K562 (cell line): ENCODE measurements around the gene EMC9. TPM values are rescaled to one million over a fixed set of nuclear protein-coding genes. Genes with fewer than 3 reads are reported as not detected.

Experiments
- BRD4 ChIP-seq: fragments of 200-600 bp; sonication (generic); IDR thresholded peaks from 2 replicates; pipeline ENCODE4 v1.6.1; 2017; ENCODE audit warnings: inconsistent platforms
- COPS2 ChIP-seq: fragments of 450-650 bp; conservative IDR thresholded peaks from 2 replicates; pipeline ENCODE4 v1.6.1; 2016; ENCODE audit warnings: mild to moderate bottlenecking, moderate library complexity
- EZH2 ChIP-seq: IDR thresholded peaks from 2 replicates; pipeline ENCODE4 v1.6.1; 2012; ENCODE audit warnings: low read depth, mild to moderate bottlenecking, inconsistent platforms, low read length, borderline replicate concordance
- FOSL1 ChIP-seq: fragments of 200-800 bp; sonication (Bioruptor generic); conservative IDR thresholded peaks from 2 replicates; pipeline ENCODE4 v1.6.1; 2016; ENCODE audit warnings: missing genetic modification characterization, missing compliant biosample characterization
- L3MBTL2 ChIP-seq: fragments of 450-650 bp; IDR thresholded peaks from 2 replicates; pipeline ENCODE4 v1.6.1; 2016; ENCODE audit warnings: mild to moderate bottlenecking, moderate library complexity
- MEF2D ChIP-seq: conservative IDR thresholded peaks from 2 replicates; pipeline ENCODE4 v1.6.1; 2016; ENCODE audit warnings: low read depth, missing genetic modification characterization, missing compliant biosample characterization
- PML ChIP-seq: IDR thresholded peaks from 2 replicates; pipeline ENCODE4 v1.6.1; 2012; ENCODE audit warnings: low read length, inconsistent platforms
- RBM15 ChIP-seq: fragments of 200-400 bp; formaldehyde crosslinking; IDR thresholded peaks from 2 replicates; pipeline ENCODE4 v1.6.1; 2018; ENCODE audit warnings: mild to moderate bottlenecking, low read length, moderate library complexity; ENCODE audit not compliant: insufficient read depth
- SRSF1 ChIP-seq: fragments of 200-400 bp; formaldehyde crosslinking; IDR thresholded peaks from 2 replicates; pipeline ENCODE4 v1.6.1; 2017; ENCODE audit warnings: mild to moderate bottlenecking, low read depth, low read length, moderate library complexity
- ZBTB40 ChIP-seq, 2 experiments: fragments of 450-650 bp in 1 of 2; sonication (generic) in 1 of 2; formaldehyde crosslinking in 1 of 2; IDR thresholded peaks; 2 replicates each; pipeline versions ENCODE4 v1.7.1 to v1.9.0; 2016 to 2022; ENCODE audit warnings: inconsistent platforms in 1 of 2, mild to moderate bottlenecking in 1 of 2, missing genetic modification reagents in 1 of 2
- ZBTB8A ChIP-seq: fragments of 450-650 bp; IDR thresholded peaks from 2 replicates; pipeline ENCODE4 v1.6.1; 2018; ENCODE audit warnings: mild to moderate bottlenecking, moderate library complexity; ENCODE audit not compliant: partially characterized antibody
- ZC3H8 ChIP-seq: fragments of 450-650 bp; IDR thresholded peaks from 2 replicates; pipeline ENCODE4 v1.6.1; 2017
- ZNF197 ChIP-seq: fragments of 200-800 bp; sonication (Bioruptor generic); IDR thresholded peaks from 2 replicates; pipeline ENCODE4 v1.6.1; 2016; ENCODE audit warnings: low read depth, missing genetic modification characterization, missing compliant biosample characterization
- ZNF232 ChIP-seq: sonication (generic); formaldehyde crosslinking; IDR thresholded peaks from 2 replicates; pipeline ENCODE4 v1.8.0; 2022; ENCODE audit warnings: mild to moderate bottlenecking, missing genetic modification reagents
- ZNF274 ChIP-seq: IDR thresholded peaks from 2 replicates; pipeline ENCODE4 v1.6.1; 2011; ENCODE audit warnings: low read depth, mild to moderate bottlenecking, low read length, moderate library complexity, borderline replicate concordance
- ZNF639 ChIP-seq, 2 experiments: fragments of 200-800 bp in 1 of 2; sonication (Bioruptor generic) in 1 of 2; sonication (generic) in 1 of 2; formaldehyde crosslinking in 1 of 2; IDR thresholded peaks in 1 of 2; conservative IDR thresholded peaks in 1 of 2; 2 replicates each; pipeline versions ENCODE4 v1.5.0 to v1.6.1; 2016 to 2020; ENCODE audit warnings: missing compliant biosample characterization in 1 of 2, missing genetic modification characterization in 1 of 2, missing genetic modification reagents in 1 of 2
- ZNF780A ChIP-seq: fragments of 250-450 bp; sonication (Bioruptor Pico); IDR thresholded peaks from 2 replicates; pipeline ENCODE4 v1.5.0; 2021; ENCODE audit warnings: mild to moderate bottlenecking
- polyA plus RNA-seq, 8 experiments: library from polyadenylated mRNA; depleted of rRNA in 4 of 8; stranded (reverse) in 5 of 8; unstranded in 3 of 8; fragments of >200 nt; fragmentation: Nextera tagmentation in 2 of 8; fragmentation: Illumina TruSeq in 1 of 8; extraction: Ambion mirVana in 2 of 8; extraction: Trizol in 1 of 8; gene quantifications; 2 replicates each; pipeline versions ENCODE4 v1.2.1 to v1.2.3, GENCODE V29; 2011 to 2014; ENCODE audit warnings: inconsistent platforms in 1 of 8, missing spikeins in 1 of 8
- total RNA-seq, 7 experiments: library from RNA; depleted of rRNA in 6 of 7; stranded (reverse); fragments of >200 nt in 6 of 7; fragmentation: Illumina TruSeq in 2 of 7; extraction: Trizol in 2 of 7; gene quantifications; 2 replicates each; pipeline versions ENCODE4 v1.2.1 to v1.2.3, GENCODE V29; 2011 to 2021; ENCODE audit warnings: low replicate concordance in 1 of 7

Gene EMC9
- total and polyA plus RNA-seq, 9 of the 15 experiments (the other 6 are each of a cell fraction or from before 2014, with no cell fraction given): 3.1 to 13.2 (median 7.8) TPM

DNA sequence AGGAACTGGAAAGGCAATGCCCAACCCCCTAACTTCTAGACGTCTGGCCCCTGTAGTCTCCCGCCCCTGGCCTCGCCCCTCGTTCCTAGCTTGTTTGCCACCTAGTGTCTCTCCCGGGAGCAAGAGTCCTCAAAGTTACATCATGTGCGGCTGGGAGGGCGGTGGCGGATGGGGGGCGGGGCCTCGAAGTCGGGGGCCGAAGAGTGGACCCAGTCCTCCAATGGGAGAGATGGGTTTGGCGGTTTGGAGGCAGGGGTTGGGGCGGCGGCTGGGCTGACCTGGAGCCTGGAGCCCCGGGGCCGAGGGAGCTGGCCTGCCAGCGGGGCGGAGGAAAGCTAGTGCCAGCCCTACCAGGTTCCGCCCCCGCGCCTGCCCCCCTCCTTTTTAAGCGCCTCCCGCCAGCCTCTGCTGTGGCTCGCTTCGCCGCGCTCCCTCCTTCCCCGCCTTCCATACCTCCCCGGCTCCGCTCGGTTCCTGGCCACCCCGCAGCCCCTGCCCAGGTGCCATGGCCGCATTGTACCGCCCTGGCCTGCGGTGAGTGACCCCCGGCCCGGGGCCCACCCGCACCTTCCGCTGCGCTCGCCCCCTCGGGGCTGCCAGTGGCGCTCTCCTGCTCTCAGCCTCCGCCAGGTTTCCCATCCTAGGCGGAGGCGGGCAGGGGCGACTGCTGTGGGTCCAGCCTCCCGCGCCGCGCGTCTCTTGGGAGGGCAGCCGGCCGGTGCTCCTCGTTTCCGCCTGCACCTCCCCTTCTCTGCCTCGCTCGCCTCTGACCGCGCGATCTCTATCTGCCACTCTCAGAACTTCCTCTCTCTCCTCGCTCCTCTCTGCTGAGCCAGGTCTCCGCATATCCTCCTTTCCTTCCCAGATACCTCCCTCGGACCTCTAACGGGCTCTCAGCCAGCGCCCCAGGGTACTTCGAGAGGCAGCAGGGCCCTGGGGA is 47.2 kb downstream of the EMC9 start, which contains the start of gene PCK2 (continued):
- TF ChIP-seq ZBTB40 (IDR thresholded peaks at IDR 0.05) (no peak), ZBTB40 (CRISPR knock-in tag; IDR thresholded peaks at IDR 0.05) (no peak), ZC3H8 (no peak), FOSL1 (tag) (no peak), PML (peak; percentile 50), MEF2D (no peak), ZNF274 (no peak), ZNF639 (CRISPR knock-in tag; conservative IDR thresholded peaks at IDR 0.05 in 1 of 2, IDR thresholded peaks at IDR 0.05 in 1 of 2) (0 out of 4 replicates have a peak, but pooled peaks of 1 of the 2 experiments have one; percentile 2), ZNF197 (CRISPR knock-in tag) (no peak), EZH2 (no peak), L3MBTL2 (peak; percentile 70), COPS2 (no peak), ZNF232 (CRISPR knock-in tag) (no peak), ZBTB8A (no peak), SRSF1 (no peak), ZNF780A (CRISPR knock-in tag) (0 out of 2 replicates have a peak, but pooled peaks have one; percentile 45), RBM15 (no peak), BRD4 (0 out of 2 replicates have a peak, but pooled peaks have one; percentile 29)
